ENCODE data around the gene PRKCZ.
"Not testable (repeated sequence)": the region's sequence is repeated elsewhere in the genome, so short reads cannot be mapped to it uniquely, and the experiment has no call there.

PRKCZ gene

GRCh38 chr1:2088458-2088857 is 38.2 kb downstream of the PRKCZ start:
- DNase-seq, result no peak

GRCh38 chr1:2089051-2089450 is 38.8 kb downstream of the PRKCZ start:
- no peak for DNase-seq

DNA sequence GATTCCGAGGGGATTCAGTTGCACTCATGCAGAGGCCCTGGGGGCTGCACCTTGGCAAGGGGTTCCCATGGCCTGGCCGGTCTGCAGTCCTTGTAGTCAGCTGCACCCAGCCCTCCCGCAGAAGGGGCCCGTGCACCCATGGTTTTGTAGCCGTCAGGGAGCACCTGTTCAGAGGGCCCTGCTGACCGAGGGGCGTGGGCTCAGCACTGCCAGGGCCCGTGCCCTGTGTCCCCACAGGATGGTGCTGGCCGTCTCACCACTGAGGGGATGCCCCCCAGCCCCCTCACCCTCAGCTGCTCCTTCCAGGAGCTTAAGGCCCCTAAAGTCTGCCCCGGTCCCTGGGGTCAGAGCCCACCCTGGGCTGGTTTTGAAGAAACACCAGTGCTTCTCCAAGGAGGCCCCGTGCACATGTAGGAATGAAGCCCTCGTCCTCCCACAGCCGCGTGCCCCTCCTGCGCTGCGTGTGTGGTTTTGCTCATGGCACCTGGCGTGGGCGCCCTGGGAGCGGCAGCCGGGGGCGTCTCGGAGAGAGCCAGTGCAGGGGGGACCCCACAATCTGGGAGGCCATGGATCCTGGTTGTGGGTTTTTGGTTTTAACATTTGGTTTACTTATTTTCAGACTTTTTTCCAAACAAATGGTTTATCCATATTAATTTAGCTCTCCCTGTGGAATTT is 40.1 kb downstream of the PRKCZ start:
- no peak for DNase-seq

GRCh38 chr1:2091611-2092604 is 41.7 kb downstream of the PRKCZ start:
- DNase-seq, result peak; percentile 37 to 48

- no peak for DNase-seq
These were observed 42.8 kb downstream of the PRKCZ start for GRCh38 chr1:2093055-2093454.

DNA sequence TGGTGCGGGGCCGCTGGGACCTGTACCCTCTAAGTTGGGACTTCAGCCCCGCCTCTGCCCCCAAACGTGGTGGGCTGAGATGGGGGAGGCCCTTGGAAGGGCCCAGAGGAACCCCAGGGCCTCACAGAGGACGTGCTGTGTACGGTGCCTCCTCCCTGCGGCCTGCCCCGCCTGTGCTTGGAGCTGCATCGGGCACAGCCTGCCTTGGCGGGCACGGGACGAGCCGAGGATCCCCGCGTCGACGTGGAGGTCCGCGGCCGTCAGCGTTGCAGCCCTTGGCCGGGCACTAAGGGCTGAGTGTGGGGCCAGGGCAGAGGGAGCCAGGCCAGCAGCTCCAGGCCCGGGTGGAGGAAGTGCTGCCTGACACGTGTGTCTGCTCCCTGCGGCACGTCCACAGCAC is 43.4 kb downstream of the PRKCZ start:
- no peak for DNase-seq

DNA sequence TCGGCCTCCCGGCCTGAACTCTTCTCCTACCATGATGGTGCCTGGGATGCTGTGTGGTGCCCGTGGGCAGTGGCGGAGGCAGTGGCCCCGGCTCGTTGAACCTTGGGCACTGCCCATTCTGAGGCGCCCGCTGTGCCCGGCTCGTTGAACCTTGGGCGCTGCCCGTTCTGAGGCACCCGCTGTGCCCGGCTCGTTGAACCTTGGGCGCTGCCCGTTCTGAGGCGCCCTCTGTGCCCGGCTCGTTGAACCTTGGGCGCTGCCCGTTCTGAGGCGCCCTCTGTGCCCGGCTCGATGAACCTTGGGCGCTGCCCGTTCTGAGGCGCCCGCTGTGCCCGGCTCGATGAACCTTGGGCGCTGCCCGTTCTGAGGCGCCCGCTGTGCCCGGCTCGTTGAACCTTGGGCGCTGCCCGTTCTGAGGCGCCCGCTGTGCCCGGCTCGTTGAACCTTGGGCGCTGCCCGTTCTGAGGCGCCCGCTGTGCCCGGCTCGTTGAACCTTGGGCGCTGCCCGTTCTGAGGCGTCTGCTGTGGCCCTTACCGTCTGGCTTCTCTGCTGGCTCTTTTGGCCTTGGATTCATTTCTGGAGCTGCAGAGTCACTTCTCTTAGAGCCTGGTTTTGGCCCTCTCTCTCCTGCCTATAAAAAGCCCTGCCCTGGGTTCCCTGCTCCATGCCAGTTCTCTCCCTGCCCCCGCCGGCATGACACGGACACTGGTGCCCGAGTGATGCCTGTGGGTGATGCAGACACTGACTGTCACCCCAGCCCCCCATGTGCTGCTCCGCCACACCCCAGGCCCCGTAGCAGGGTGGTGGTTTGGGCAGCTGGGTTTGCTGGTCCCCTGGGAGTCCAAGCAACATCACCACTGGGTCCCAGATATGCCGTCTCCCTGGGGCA is 44.3 kb downstream of the PRKCZ start:
- DNase-seq, result not testable (repeated sequence)

- no peak for DNase-seq
These were observed 45.2 kb downstream of the PRKCZ start for GRCh38 chr1:2095394-2095793.

- DNase-seq, result no peak
These were observed 45.9 kb downstream of the PRKCZ start for GRCh38 chr1:2095981-2096736.

- DNase-seq, result no peak
These were observed 47.4 kb downstream of the PRKCZ start for GRCh38 chr1:2097386-2098300.

DNA sequence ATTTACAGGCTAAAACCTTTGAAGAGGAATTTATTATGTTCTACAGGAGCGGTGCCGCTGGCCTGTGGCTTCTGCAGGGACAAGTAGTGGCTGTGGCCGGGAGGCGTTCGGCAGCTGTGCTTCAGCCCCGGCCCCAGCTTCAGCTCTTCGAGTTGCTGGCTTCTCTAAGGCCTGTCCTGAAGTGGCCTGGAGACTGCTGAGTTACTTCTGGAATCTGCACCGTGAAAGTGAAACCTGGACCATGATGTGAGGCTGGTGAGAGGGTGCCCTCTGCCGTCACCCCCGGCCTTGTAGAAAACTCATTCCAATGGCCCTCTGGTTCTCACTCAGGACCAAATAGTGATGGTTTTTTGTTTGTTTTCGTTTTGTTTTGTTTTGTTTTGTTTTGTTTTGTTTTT is 48.1 kb downstream of the PRKCZ start:
- no peak for DNase-seq

DNA sequence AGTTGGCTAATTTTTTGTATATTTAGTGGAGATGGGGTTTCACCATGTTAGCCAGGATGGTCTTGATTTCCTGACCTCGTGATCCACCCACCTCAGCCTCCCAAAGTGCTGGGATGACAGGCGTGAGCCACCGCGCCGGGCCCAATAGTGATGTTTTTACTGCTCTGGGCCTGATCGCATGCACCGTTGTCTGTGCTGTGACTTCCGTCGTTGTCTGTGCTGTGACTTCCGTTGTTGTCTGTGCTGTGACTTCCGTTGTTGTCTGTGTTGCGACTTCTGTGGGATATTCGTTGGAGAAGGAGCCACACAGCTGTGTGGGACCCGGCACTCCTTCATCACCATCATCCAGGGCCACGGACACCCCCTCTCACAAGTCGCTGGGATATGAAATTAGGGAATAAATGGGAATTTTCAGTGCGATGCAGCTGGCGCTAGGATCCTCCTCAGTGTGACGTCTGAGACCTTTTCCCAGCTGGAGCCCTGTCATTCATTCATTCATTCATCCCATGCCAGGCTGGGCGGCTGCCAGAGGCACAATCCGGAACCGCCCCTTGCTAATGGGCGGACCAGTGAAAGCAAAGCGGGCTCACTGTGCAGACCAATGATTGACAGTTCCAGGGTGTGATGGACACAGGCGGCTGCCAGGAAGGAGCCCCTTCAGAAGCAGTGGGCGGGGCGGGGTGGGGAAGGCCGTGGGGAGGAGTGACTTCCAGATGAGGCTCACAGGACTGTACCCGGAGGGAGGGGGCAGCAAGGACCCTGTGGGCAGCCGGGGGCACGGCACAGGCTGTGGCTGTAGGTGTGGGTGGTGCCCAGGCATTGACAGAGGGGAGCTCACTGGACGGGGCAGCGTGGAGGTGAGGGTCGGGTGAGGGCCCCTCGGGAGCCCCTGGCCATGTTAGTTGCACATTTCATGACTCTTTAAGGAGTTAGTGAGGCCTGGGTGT is 48.9 kb downstream of the PRKCZ start:
- no peak for DNase-seq

- DNase-seq, result no peak
These were observed 49.9 kb downstream of the PRKCZ start for GRCh38 chr1:2099886-2100779.

DNA sequence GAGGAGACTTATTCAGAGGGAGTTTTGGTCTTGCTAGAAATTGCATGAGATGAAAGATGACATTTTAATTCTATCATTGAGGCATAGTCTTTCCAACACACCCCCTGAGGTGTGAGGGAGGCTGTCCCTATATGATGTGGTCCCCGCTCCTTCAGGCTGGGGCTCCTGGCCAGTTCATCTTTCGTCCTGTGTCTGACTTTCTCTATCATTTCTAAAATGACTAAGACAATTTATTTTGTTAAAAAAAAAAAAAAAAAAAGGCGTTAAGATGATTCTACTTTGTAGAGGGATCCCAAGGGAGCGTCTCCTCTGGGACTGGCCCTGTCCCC is 50.5 kb downstream of the PRKCZ start:
- DNase-seq, result no peak

DNA sequence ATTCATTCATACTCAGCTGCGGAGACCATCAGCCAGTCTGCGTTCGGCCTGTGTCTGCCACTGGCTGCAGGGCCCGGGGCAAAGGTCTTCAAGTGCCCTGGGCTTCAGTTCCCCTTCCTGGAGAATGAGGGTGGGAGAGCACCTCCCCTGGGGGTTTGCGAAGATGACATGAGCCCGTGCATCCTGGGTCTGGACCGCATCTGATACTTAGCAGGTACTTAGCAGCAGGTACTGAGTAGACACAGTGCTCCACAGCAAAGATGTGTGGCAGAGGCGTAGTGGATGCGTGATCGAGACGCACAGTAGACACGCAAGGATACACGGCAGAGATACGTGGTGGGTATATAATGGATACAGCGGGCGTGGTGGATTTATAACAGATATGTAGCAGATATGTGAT is 51.3 kb downstream of the PRKCZ start:
- DNase-seq, result no peak

DNA sequence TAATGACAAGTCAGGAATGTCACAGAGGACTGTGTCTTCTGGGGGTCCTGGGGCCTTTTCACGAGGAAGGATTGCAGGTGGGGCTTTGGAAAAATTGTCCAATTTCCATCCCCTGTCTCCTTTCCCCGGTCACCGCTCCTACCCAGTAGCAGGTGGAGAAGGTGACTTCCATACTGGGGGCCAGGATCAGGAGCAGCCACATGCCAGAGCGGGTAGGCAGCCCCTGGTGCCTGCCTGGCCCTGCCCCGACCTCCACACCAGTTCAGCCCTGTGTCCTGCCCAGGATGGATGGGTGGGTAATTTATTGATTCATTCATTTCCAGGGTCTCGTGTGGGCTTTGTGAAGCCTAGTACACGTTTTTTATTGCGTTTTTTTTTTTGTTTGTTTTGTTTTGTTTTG is 51.7 kb downstream of the PRKCZ start:
- DNase-seq, result no peak

DNA sequence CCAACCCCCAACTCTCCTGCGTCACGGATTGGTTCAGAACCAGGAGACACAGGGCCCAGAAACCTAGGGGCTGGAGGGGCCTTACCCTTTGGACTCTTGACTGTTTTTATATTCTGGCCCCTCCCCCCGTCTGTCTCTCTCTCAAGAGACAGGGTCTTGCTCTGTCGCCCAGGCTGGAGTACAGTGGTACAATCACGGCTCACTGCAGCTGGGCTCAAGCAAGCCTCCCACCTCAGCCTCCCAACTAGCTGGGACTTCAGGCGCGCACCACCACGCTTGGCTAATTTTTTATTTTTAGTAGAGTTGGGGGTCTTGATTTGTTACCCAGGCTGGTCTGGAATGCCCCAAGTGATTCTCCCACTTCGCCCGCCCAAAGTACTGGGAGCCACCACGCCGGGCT is 52.5 kb downstream of the PRKCZ start:
- DNase-seq, result no peak

DNA sequence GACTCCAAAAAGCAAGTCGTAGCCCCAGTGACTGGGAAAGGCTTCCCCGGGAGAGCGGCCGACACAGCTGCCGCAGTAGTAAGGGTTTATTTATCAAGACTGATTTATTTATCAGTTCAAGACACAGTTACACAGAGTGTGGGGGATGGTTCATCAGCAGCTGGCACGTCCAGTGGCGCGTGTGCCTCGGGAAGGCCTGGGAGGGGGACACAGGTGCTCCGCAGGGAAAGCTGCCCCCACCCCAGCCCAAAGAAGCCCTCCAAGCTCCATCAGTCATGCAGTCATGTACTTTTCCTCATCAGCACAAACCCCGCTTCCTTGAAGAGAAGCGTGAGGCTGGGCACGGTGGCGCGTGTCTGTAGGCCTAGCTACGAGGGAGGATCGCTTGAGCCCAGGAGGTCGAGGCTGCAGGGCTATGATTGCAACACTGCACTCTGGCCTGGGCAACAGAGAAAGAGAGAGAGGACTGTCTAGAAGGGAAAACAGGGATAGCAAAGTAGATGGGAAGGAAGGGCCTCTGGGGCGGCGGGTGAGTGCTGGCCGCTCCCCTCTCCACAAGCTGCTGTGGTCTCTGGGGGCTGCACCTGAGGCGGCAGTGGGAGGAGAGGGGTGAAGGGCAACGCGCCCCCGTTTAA is 53.2 kb downstream of the PRKCZ start:
- no peak for DNase-seq
